ENCODE results near the gene IQSEC1. TPM values are rescaled to one million over a fixed set of nuclear protein-coding genes. Genes with fewer than 3 reads are reported as not detected.

IQSEC1 gene
- polyA plus RNA-seq, 1 experiment = 4.8 TPM

- Histone ChIP-seq H3K4me3 (ENCODE audit: low read depth, low read length) (no peak overlapping the region), H3K36me3 (ENCODE audit: control insufficient read depth, insufficient read depth, low read length) (peaks cover 18% of the 10 kb centered on the region), H3K27me3 (ENCODE audit: control insufficient read depth, insufficient read depth, low read length) (no peaks in the 10 kb centered on the region)
- POLR2A ChIA-PET = no interaction called here
- DNase-seq (ENCODE audit: low read depth) = no peak
- CTCF ChIA-PET = interaction anchor here (0.7 to 0.8 kb wide), 2 partner anchors 8 to 52 kb away, joined by 3 read pairs; no protein-coding TSS in a partner anchor
- TF ChIP-seq, protein P1, sequence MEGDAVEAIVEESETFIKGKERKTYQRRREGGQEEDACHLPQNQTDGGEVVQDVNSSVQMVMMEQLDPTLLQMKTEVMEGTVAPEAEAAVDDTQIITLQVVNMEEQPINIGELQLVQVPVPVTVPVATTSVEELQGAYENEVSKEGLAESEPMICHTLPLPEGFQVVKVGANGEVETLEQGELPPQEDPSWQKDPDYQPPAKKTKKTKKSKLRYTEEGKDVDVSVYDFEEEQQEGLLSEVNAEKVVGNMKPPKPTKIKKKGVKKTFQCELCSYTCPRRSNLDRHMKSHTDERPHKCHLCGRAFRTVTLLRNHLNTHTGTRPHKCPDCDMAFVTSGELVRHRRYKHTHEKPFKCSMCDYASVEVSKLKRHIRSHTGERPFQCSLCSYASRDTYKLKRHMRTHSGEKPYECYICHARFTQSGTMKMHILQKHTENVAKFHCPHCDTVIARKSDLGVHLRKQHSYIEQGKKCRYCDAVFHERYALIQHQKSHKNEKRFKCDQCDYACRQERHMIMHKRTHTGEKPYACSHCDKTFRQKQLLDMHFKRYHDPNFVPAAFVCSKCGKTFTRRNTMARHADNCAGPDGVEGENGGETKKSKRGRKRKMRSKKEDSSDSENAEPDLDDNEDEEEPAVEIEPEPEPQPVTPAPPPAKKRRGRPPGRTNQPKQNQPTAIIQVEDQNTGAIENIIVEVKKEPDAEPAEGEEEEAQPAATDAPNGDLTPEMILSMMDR (IDR thresholded peaks at IDR 0.05; ENCODE audit: insufficient read depth, low read depth, low read length) = no peak
These were observed 141.8 kb downstream of the IQSEC1 start for GRCh38 chr3:12931273-12931905.

- ChIA-PET POLR2A (no interaction called here), CTCF (interaction anchor here (0.7 kb wide), 1 partner anchor 329 kb away, joined by 3 read pairs; no protein-coding TSS in a partner anchor)
- peaks cover 11% of the 10 kb centered on the region for H3K36me3 ChIP-seq (ENCODE audit: control insufficient read depth, insufficient read depth, low read length)
- no peaks in the 10 kb centered on the region for H3K27me3 ChIP-seq (ENCODE audit: control insufficient read depth, insufficient read depth, low read length)
- TF ChIP-seq, protein P1 (IDR thresholded peaks at IDR 0.05; ENCODE audit: insufficient read depth, low read depth, low read length) = no peak
- no peak for DNase-seq (ENCODE audit: low read depth)
- no peak overlapping the region for H3K4me3 ChIP-seq (ENCODE audit: low read depth, low read length)
These were observed 143.4 kb downstream of the IQSEC1 start for GRCh38 chr3:12929801-12930200.

GRCh38 chr3:12926660-12927059 is 146.6 kb downstream of the IQSEC1 start:
- H3K27me3 ChIP-seq (ENCODE audit: control insufficient read depth, insufficient read depth, low read length) = no peaks in the 10 kb centered on the region
- ChIA-PET CTCF (interaction anchor here (1.0 kb wide), 1 partner anchor 58 kb away, joined by 3 read pairs; no protein-coding TSS in a partner anchor), POLR2A (no interaction called here)
- peaks cover 13% of the 10 kb centered on the region for H3K36me3 ChIP-seq (ENCODE audit: control insufficient read depth, insufficient read depth, low read length)
- DNase-seq (ENCODE audit: low read depth) = no peak
- TF ChIP-seq, protein P1 (IDR thresholded peaks at IDR 0.05; ENCODE audit: insufficient read depth, low read depth, low read length) = no peak
- H3K4me3 ChIP-seq (ENCODE audit: low read depth, low read length) = no peak overlapping the region

DNA sequence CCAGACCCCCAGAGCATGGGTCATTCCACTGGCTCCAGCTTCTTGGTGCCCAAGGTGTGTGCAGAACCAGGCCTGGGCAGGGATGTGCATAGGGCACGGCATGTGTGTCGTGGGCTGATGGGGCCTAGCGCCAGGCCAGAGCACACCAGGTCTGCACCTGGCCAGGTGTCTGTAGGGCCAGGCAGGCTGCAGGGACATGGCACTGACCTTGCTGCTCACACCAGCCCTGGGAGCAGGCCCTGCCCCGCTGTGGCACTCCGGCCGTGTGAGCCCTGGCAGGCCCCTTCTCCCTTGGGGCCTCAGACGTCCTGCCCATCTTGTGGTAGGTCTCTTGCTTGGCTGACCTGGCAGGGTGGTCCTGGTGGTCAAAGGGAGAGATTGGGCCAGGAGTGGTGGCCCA is 147.6 kb downstream of the IQSEC1 start:
- ChIA-PET CTCF (interaction anchor here (1.0 kb wide), 1 partner anchor 59 kb away, joined by 3 read pairs; no protein-coding TSS in a partner anchor), POLR2A (no interaction called here)
- Histone ChIP-seq H3K27me3 (ENCODE audit: control insufficient read depth, insufficient read depth, low read length) (no peaks in the 10 kb centered on the region), H3K4me3 (ENCODE audit: low read depth, low read length) (no peak overlapping the region), H3K36me3 (ENCODE audit: control insufficient read depth, insufficient read depth, low read length) (peaks cover 20% of the 10 kb centered on the region)
- TF ChIP-seq, protein P1 (IDR thresholded peaks at IDR 0.05; ENCODE audit: insufficient read depth, low read depth, low read length) = no peak
- no peak for DNase-seq (ENCODE audit: low read depth)

GRCh38 chr3:12924437-12924836 is 148.8 kb downstream of the IQSEC1 start:
- no peak for DNase-seq (ENCODE audit: low read depth)
- peaks cover 23% of the 10 kb centered on the region for H3K36me3 ChIP-seq (ENCODE audit: control insufficient read depth, insufficient read depth, low read length)
- ChIA-PET CTCF (no interaction called here), POLR2A (no interaction called here)
- H3K27me3 ChIP-seq (ENCODE audit: control insufficient read depth, insufficient read depth, low read length) = no peaks in the 10 kb centered on the region
- TF ChIP-seq, protein P1 (IDR thresholded peaks at IDR 0.05; ENCODE audit: insufficient read depth, low read depth, low read length) = no peak
- H3K4me3 ChIP-seq (ENCODE audit: low read depth, low read length) = no peak overlapping the region

Data from BJ (cell line).